GM12865 (cell line): ENCODE data around the gene GOLGA8M.
"Not testable (repeated sequence)": the region's sequence is repeated elsewhere in the genome, so short reads cannot be mapped to it uniquely, and the experiment has no call there.

Experiments
- DNase-seq: peaks from one replicate; pipeline ENCODE4 v3.0.0; 2010; ENCODE audit warnings: low read depth
- H3K4me3 ChIP-seq: 2 replicates; pipeline ENCODE4 v1.5.1; 2011; ENCODE audit warnings: mild to moderate bottlenecking, low read depth, low read length, control low read depth
- CTCF ChIP-seq: IDR thresholded peaks from 2 replicates; pipeline ENCODE4 v1.5.1; 2011; ENCODE audit warnings: low read length, control low read depth, low read depth, inconsistent platforms; ENCODE audit not compliant: insufficient read depth; ENCODE audit errors: missing control alignments

Gene GOLGA8M

GRCh38 chr15:28712270-28712669, at the start of gene GOLGA8M:
GOLGA8M (minus strand) TSS chr15:28712421; CDS start chr15:28712323, 98 bp downstream.
- DNase-seq, H3K4me3 ChIP-seq: not testable (repeated sequence)

GRCh38 chr15:28742890-28743289, 30.7 kb upstream of the GOLGA8M start:
- H3K4me3 ChIP-seq, DNase-seq: not testable (repeated sequence)

- not testable (repeated sequence) for H3K4me3 ChIP-seq
Observed at GRCh38 chr15:28738590-28739292, 26.5 kb upstream of the GOLGA8M start.

GRCh38 chr15:28738200-28738561, 26.0 kb upstream of the GOLGA8M start:
- DNase-seq, H3K4me3 ChIP-seq: not testable (repeated sequence)

More at GRCh38 chr15:28738590-28739292, 26.5 kb upstream of the GOLGA8M start:
- DNase-seq: peak; percentile 60

GRCh38 chr15:28737521-28738199, 25.4 kb upstream of the GOLGA8M start:
- DNase-seq: not testable (repeated sequence)
- peak overlapping the region; percentile 26 for H3K4me3 ChIP-seq

GRCh38 chr15:28728061-28728460, 15.8 kb upstream of the GOLGA8M start:
- peak; percentile 32 for DNase-seq
- H3K4me3 ChIP-seq: not testable (repeated sequence)

GRCh38 chr15:28727026-28727425, 14.8 kb upstream of the GOLGA8M start:
- H3K4me3 ChIP-seq, DNase-seq: not testable (repeated sequence)

- H3K4me3 ChIP-seq: no peak overlapping the region
- DNase-seq: no peak
- TF ChIP-seq CTCF: no peak
Observed at GRCh38 chr15:28726102-28726501, 13.9 kb upstream of the GOLGA8M start.

GRCh38 chr15:28725556-28725955, 13.3 kb upstream of the GOLGA8M start:
- DNase-seq: no peak
- H3K4me3 ChIP-seq: no peak overlapping the region
- TF ChIP-seq CTCF: no peak

- H3K4me3 ChIP-seq, DNase-seq: not testable (repeated sequence)
Observed at GRCh38 chr15:28723986-28724385, 11.8 kb upstream of the GOLGA8M start.

GRCh38 chr15:28719626-28720025, 7.4 kb upstream of the GOLGA8M start:
- not testable (repeated sequence) for H3K4me3 ChIP-seq, DNase-seq

GRCh38 chr15:28718576-28718975, 6.4 kb upstream of the GOLGA8M start:
- not testable (repeated sequence) for H3K4me3 ChIP-seq, DNase-seq

- not testable (repeated sequence) for DNase-seq, H3K4me3 ChIP-seq
Observed at GRCh38 chr15:28714176-28714575, 2.0 kb upstream of the GOLGA8M start.

- not testable (repeated sequence) for H3K4me3 ChIP-seq, DNase-seq
Observed at GRCh38 chr15:28703927-28704326, 8.3 kb downstream of the GOLGA8M start.

- not testable (repeated sequence) for DNase-seq, H3K4me3 ChIP-seq
Observed at GRCh38 chr15:28702427-28702826, 9.8 kb downstream of the GOLGA8M start.

GRCh38 chr15:28694006-28694751, 18.0 kb downstream of the GOLGA8M start:
- DNase-seq, H3K4me3 ChIP-seq: not testable (repeated sequence)

- not testable (repeated sequence) for DNase-seq, H3K4me3 ChIP-seq
Observed at GRCh38 chr15:28693021-28693420, 19.2 kb downstream of the GOLGA8M start.
